Astrocyte (in vitro differentiated cells and primary cell): ENCODE measurements around the gene WRAP53. TPM values are rescaled to one million over a fixed set of nuclear protein-coding genes. Genes with fewer than 3 reads are reported as not detected.

Experiments used
- DNase-seq: peaks from one replicate; pipeline ENCODE4 v3.0.0-alpha.2; 2010; ENCODE audit warnings: low read depth
- FAIRE-seq: peaks from 2 replicates; lab custom pipeline; 2011; peaks lifted over from hg19 to GRCh38; lab: Jason Lieb, UNC
- H2AFZ ChIP-seq: 2 replicates; pipeline ENCODE4 v1.6.0; 2012; ENCODE audit warnings: low read depth, low read length, inconsistent platforms
- H3K27ac ChIP-seq: 2 replicates; pipeline ENCODE4 v1.5.1; 2011; ENCODE audit warnings: low read depth, low read length, inconsistent platforms
- H3K27me3 ChIP-seq: 2 replicates; pipeline ENCODE4 v1.6.0; 2011; ENCODE audit warnings: low read length, inconsistent platforms; ENCODE audit not compliant: insufficient read depth
- H3K36me3 ChIP-seq: 2 replicates; pipeline ENCODE4 v1.5.1; 2011; ENCODE audit warnings: low read length, inconsistent platforms; ENCODE audit not compliant: insufficient read depth
- H3K4me1 ChIP-seq: 2 replicates; pipeline ENCODE4 v1.5.1; 2011; ENCODE audit warnings: low read length, inconsistent platforms; ENCODE audit not compliant: insufficient read depth
- H3K4me2 ChIP-seq: 2 replicates; pipeline ENCODE4 v1.6.0; 2012; ENCODE audit warnings: low read length, inconsistent platforms
- H3K4me3 ChIP-seq: 2 replicates; pipeline ENCODE4 v1.5.1; 2011; ENCODE audit warnings: low read depth, mild to moderate bottlenecking, low read length, inconsistent platforms; ENCODE audit not compliant: insufficient read depth
- H3K79me2 ChIP-seq: 2 replicates; pipeline ENCODE4 v1.6.0; 2012; ENCODE audit warnings: mild to moderate bottlenecking, low read length, inconsistent platforms; ENCODE audit not compliant: insufficient read depth
- H3K9ac ChIP-seq: 2 replicates; pipeline ENCODE4 v1.6.0; 2012; ENCODE audit warnings: mild to moderate bottlenecking, low read length, inconsistent platforms
- H3K9me3 ChIP-seq: 2 replicates; pipeline ENCODE4 v1.5.1; 2012; ENCODE audit warnings: low read depth, mild to moderate bottlenecking, low read length, inconsistent platforms; ENCODE audit not compliant: insufficient read depth
- H4K20me1 ChIP-seq: 2 replicates; pipeline ENCODE4 v1.6.0; 2012; ENCODE audit warnings: low read length, inconsistent platforms; ENCODE audit not compliant: insufficient read depth
- H3K27ac Mint-ChIP-seq: one replicate; pipeline ENCODE4 v1.8.0; 2021; ENCODE audit warnings: mild to moderate bottlenecking, mixed read lengths; ENCODE audit not compliant: unreplicated experiment
- H3K27me3 Mint-ChIP-seq: one replicate; pipeline ENCODE4 v1.8.0; 2021; ENCODE audit warnings: low read depth, mixed read lengths; ENCODE audit not compliant: unreplicated experiment
- H3K36me3 Mint-ChIP-seq: one replicate; pipeline ENCODE4 v1.8.0; 2021; ENCODE audit warnings: low read depth, mixed read lengths; ENCODE audit not compliant: unreplicated experiment
- H3K4me1 Mint-ChIP-seq: one replicate; pipeline ENCODE4 v1.8.0; 2021; ENCODE audit warnings: low read depth, mixed read lengths; ENCODE audit not compliant: unreplicated experiment
- H3K4me3 Mint-ChIP-seq: one replicate; pipeline ENCODE4 v1.8.0; 2021; ENCODE audit warnings: mild to moderate bottlenecking, moderate library complexity, mixed read lengths; ENCODE audit not compliant: unreplicated experiment
- H3K9me3 Mint-ChIP-seq: one replicate; pipeline ENCODE4 v1.8.0; 2021; ENCODE audit warnings: mild to moderate bottlenecking, mixed read lengths; ENCODE audit not compliant: unreplicated experiment
- CTCF ChIP-seq: IDR thresholded peaks from 2 replicates; pipeline ENCODE4 v1.5.1; 2011; ENCODE audit warnings: low read depth, mild to moderate bottlenecking, inconsistent platforms, low read length, moderate library complexity; ENCODE audit not compliant: insufficient read depth
- EZH2 ChIP-seq: IDR thresholded peaks from 2 replicates; pipeline ENCODE4 v1.6.1; 2012; ENCODE audit warnings: mild to moderate bottlenecking, low read length, inconsistent platforms; ENCODE audit not compliant: insufficient read depth
- total RNA-seq: library from RNA; stranded (reverse); gene quantifications from 2 replicates; pipeline ENCODE4 v1.2.1, GENCODE V29; 2021

The WRAP53 gene
- total RNA-seq, 1 donor from 2014 or later: 15.1 TPM

GRCh38 chr17:7714721-7715594, 26.7 kb downstream of the WRAP53 start:
- peak overlapping the region; percentile 58 for H3K27ac Mint-ChIP-seq
- no peak overlapping the region for H3K4me3 Mint-ChIP-seq
- H3K27ac ChIP-seq: no peak overlapping the region
- FAIRE-seq (no peak), DNase-seq (no peak)
- no peak overlapping the region for H3K9ac ChIP-seq
- H3K4me1 Mint-ChIP-seq: no peaks in the 10 kb centered on the region
- no peaks in the 10 kb centered on the region for H4K20me1 ChIP-seq
- no peaks in the 10 kb centered on the region for H3K9me3 Mint-ChIP-seq
- H3K4me3 ChIP-seq: no peak overlapping the region
- peaks cover 13% of the 10 kb centered on the region for H3K4me1 ChIP-seq
- H3K27me3 ChIP-seq: peaks cover 41% of the 10 kb centered on the region
- H3K36me3 ChIP-seq: no peaks in the 10 kb centered on the region
- peaks cover 35% of the 10 kb centered on the region for H3K27me3 Mint-ChIP-seq
- no peaks in the 10 kb centered on the region for H3K79me2 ChIP-seq
- H2AFZ ChIP-seq: no peak overlapping the region
- H3K4me2 ChIP-seq: no peak overlapping the region
- H3K36me3 Mint-ChIP-seq: peaks cover 5% of the 10 kb centered on the region
- H3K9me3 ChIP-seq: no peaks in the 10 kb centered on the region
- no peak for TF ChIP-seq CTCF
- no peak for TF ChIP-seq EZH2

- no peaks in the 10 kb centered on the region for H3K36me3 Mint-ChIP-seq
- peak overlapping the region; percentile 58 for H3K27ac Mint-ChIP-seq
- Histone ChIP-seq H3K36me3 (no peaks in the 10 kb centered on the region), H3K4me1 (peaks cover 9% of the 10 kb centered on the region), H3K9me3 (no peaks in the 10 kb centered on the region), H3K9ac (peak overlapping the region; percentile 71), H3K27me3 (peaks cover 49% of the 10 kb centered on the region), H3K27ac (no peak overlapping the region), H4K20me1 (no peaks in the 10 kb centered on the region), H3K4me3 (peak overlapping the region; percentile 65), H2AFZ (peak overlapping the region; percentile 94), H3K79me2 (no peaks in the 10 kb centered on the region), H3K4me2 (peak overlapping the region; percentile 97)
- TF ChIP-seq EZH2 (no peak), CTCF (no peak)
- no peak for DNase-seq
- no peak for FAIRE-seq
- H3K4me1 Mint-ChIP-seq: no peaks in the 10 kb centered on the region
- H3K9me3 Mint-ChIP-seq: no peaks in the 10 kb centered on the region
- peak overlapping the region; percentile 91 for H3K4me3 Mint-ChIP-seq
- peaks cover 42% of the 10 kb centered on the region for H3K27me3 Mint-ChIP-seq
Measured at GRCh38 chr17:7715936-7716886, 27.9 kb downstream of the WRAP53 start.
